Cardiac muscle cell (in vitro differentiated cells and primary cell): ENCODE data around the gene SDCBP2. TPM values are rescaled to one million over a fixed set of nuclear protein-coding genes. Genes with fewer than 3 reads are reported as not detected.
A peak's percentile ranks its signal among the peaks of the same experiment; 100 is the strongest.

Source experiments
- DNase-seq, 2 donors: peaks; one replicate each; pipeline versions ENCODE4 v3.0.0 to v3.0.0-alpha.2; 2010 to 2017; ENCODE audit warnings: low read depth in 1 of 2, low spot score in 1 of 2
- H3K27ac ChIP-seq: fragments of 200-600 bp; sonication (generic); 2 replicates; pipeline ENCODE4 v1.5.1; 2016
- H3K27me3 ChIP-seq: fragments of 200-600 bp; sonication (generic); 2 replicates; pipeline ENCODE4 v1.6.0; 2016; ENCODE audit warnings: control low read depth
- H3K36me3 ChIP-seq: fragments of 200-600 bp; sonication (generic); 2 replicates; pipeline ENCODE4 v1.5.1; 2016; ENCODE audit warnings: control low read depth
- H3K4me1 ChIP-seq: fragments of 200-600 bp; sonication (generic); 2 replicates; pipeline ENCODE4 v1.8.1; 2017; ENCODE audit warnings: low read depth, mild to moderate bottlenecking, mixed run types
- H3K4me3 ChIP-seq: fragments of 200-600 bp; sonication (generic); 2 replicates; pipeline ENCODE4 v1.5.1; 2016; ENCODE audit warnings: mild to moderate bottlenecking
- H3K9me3 ChIP-seq: fragments of 200-600 bp; sonication (generic); 2 replicates; pipeline ENCODE4 v1.5.1; 2017; ENCODE audit warnings: low read depth, mild to moderate bottlenecking, control low read depth
- polyA plus RNA-seq: library from polyadenylated mRNA; unstranded; fragments of >200 nt; fragmentation: Nextera tagmentation; extraction: Ambion mirVana; gene quantifications from 2 replicates; pipeline ENCODE4 v1.2.1, GENCODE V29; 2016
- total RNA-seq: library from RNA; depleted of rRNA; stranded (reverse); fragments of >200 nt; gene quantifications from 2 replicates; pipeline ENCODE4 v1.2.3, GENCODE V29; 2016
- TF ChIP-seq, protein P1 (sequence below): IDR thresholded peaks from 2 replicates; pipeline ENCODE4 v1.5.1; 2012; ENCODE audit warnings: low read depth, mild to moderate bottlenecking, low read length

The SDCBP2 gene
- total and polyA plus RNA-seq, 2 experiments from 2014 or later = 6.2 to 8.0 TPM

DNA sequence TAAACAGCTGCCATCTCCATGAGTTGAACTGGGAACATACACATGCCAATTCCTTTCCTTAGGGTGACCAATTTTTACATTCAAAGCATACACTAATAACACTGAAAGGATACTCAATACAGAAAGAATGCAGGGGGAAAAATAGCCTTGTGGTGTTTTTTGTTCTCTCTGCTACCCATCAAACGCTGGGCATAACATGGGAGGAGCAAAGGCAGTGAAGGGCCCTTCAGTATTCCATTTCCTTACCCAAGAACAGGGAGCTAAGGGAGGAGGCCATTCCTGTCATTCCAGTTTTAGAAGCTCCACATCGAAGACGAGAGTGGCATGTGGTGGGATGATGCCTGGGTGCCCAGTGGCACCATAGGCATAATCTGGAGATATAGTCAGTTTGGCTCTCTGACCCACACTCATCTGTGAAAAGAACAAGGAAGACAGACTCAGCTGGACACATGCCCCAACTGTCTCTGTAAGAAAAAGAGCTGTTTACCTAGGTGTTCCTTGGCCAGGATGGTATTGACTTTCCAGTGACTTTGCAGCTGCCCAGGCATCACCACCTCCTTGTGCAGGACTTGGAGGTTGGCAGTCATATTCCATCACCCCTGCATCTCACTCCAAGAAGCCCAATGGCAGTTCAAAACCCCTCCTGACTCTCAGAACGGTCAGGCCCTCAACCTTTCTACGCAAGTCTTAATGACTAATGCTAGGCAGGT is 43.0 kb upstream of the SDCBP2 start:
- peaks cover 3% of the 10 kb centered on the region for H3K4me1 ChIP-seq
- no peaks in the 10 kb centered on the region for H3K27me3 ChIP-seq
- TF ChIP-seq, protein P1, sequence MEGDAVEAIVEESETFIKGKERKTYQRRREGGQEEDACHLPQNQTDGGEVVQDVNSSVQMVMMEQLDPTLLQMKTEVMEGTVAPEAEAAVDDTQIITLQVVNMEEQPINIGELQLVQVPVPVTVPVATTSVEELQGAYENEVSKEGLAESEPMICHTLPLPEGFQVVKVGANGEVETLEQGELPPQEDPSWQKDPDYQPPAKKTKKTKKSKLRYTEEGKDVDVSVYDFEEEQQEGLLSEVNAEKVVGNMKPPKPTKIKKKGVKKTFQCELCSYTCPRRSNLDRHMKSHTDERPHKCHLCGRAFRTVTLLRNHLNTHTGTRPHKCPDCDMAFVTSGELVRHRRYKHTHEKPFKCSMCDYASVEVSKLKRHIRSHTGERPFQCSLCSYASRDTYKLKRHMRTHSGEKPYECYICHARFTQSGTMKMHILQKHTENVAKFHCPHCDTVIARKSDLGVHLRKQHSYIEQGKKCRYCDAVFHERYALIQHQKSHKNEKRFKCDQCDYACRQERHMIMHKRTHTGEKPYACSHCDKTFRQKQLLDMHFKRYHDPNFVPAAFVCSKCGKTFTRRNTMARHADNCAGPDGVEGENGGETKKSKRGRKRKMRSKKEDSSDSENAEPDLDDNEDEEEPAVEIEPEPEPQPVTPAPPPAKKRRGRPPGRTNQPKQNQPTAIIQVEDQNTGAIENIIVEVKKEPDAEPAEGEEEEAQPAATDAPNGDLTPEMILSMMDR = no peak
- peaks cover 10% of the 10 kb centered on the region for H3K36me3 ChIP-seq
- no peak for DNase-seq
- H3K27ac ChIP-seq = no peak overlapping the region
- no peaks in the 10 kb centered on the region for H3K9me3 ChIP-seq
- no peak overlapping the region for H3K4me3 ChIP-seq

DNA sequence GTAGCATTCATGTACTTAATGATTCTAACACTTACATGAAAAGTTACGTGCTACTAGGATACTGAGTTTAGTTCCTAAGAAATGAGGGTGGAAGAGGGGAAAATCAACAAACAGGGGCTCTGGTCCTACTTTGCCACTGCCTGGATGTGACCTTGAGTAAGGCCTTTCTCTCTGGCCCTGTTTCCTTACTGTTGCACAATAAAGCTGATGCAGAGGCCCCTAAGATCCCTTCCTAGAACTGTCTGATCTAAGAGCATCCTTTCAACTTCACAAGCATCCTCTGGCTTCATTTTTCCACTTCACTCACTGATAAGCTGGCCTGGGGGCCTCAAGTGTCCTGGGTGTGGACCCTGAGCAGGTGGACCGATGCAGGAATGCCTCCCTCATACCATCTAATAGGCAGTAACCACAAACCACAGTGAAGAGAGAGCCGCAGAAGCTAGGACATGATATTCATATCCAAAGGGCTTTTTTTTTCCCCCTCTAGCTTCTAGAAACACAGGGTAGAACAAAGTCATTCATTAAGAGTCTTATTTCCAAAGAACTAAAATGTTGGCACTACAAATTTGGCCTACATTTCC is 42.4 kb upstream of the SDCBP2 start:
- TF ChIP-seq, protein P1 = no peak
- Histone ChIP-seq H3K27ac (no peak overlapping the region), H3K4me3 (no peak overlapping the region), H3K4me1 (peaks cover 3% of the 10 kb centered on the region), H3K36me3 (peaks cover 10% of the 10 kb centered on the region), H3K27me3 (no peaks in the 10 kb centered on the region), H3K9me3 (no peaks in the 10 kb centered on the region)
- DNase-seq = no peak

DNA sequence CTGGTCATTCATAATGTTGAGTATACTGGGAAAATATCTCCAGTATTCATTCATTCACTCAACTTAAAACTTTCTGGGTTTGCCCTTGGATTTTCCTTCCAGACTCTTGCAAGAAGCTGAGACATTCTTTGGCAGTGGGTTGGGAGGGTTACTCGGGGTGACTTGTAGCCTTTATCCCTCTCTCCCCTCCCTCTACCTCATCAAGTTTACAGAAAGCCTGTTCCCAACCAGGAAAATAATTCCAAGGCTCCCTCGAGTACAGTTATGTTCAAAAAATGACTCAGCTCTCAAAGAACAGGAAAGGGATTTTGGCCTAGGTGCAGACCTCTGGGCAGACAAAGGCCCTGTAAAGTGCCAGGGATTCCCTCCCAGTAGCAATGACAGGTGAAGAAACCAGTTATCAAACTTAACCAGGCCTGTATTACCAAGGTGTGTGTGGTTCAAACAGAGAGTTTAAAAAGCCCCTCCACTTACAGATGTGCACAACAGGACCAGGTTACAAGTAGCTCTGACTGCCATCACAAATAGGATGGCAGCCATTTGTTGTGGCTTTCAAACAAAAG is 41.7 kb upstream of the SDCBP2 start:
- H3K36me3 ChIP-seq = peaks cover 10% of the 10 kb centered on the region

DNA sequence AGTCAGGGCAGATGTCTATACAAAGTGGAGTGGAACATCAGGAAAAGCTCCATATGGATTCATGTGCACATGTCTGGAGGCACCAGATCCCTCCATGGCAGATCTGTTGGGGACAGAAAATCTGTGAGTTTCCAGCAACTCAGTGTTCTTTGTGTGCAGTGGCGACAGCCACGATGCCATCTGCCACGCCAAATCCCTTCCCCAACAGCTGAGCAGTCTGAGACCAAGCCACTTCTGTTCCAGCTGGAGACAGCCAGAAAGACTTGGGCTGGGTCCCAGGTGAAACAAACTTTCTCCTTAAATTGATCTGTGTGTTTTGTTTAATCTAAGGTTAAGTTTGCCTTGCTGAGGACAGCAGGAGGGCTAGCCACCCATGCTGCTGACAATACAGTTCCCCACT is 41.0 kb upstream of the SDCBP2 start:
- Histone ChIP-seq H3K27ac (no peak overlapping the region), H3K4me3 (no peak overlapping the region), H3K4me1 (no peaks in the 10 kb centered on the region), H3K36me3 (peaks cover 10% of the 10 kb centered on the region), H3K9me3 (no peaks in the 10 kb centered on the region), H3K27me3 (no peaks in the 10 kb centered on the region)
- DNase-seq = no peak
- TF ChIP-seq, protein P1 = no peak

More for the DNA sequence above, 41.7 kb upstream of the SDCBP2 start:
- DNase-seq = peak in 1 of 2 donors; percentile 53
- TF ChIP-seq, protein P1 = no peak
- no peak overlapping the region for H3K4me3 ChIP-seq
- no peak overlapping the region for H3K27ac ChIP-seq
- no peaks in the 10 kb centered on the region for H3K9me3 ChIP-seq
- no peaks in the 10 kb centered on the region for H3K27me3 ChIP-seq
- peaks cover 1% of the 10 kb centered on the region for H3K4me1 ChIP-seq

DNA sequence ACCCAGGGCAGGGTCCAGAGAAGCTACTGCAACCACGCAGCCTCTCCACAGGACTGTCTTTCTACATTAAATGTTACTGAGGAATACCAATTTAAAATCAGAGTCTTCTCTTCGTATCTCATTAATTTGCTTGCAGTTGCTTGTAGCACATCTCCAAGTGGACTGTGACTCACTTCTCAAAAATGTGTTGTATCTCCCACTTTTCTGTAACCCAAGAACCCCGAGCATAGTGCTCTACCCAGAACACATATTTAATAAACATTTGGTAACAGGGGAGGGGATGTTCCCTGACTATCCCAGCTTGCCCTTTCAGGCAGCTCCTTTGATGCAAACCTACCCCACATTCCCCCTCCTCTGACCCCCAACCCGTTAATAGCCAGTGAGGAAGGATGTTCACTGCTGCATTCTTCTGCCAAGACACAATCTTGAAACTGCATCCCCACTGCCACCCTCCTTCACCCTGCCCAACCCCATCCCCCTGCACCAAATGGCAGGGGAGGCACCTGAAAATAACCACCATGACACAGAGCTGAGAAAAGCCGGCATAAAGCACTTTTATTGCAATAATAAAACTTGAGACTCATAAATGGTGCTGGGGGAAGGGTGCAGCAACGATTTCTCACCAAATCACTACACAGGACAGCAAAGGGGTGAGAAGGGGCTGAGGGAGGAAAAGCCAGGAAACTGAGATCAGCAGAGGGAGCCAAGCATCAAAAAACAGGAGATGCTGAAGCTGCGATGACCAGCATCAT is 39.7 kb upstream of the SDCBP2 start:
- Histone ChIP-seq H3K4me3 (no peak overlapping the region), H3K9me3 (no peaks in the 10 kb centered on the region), H3K4me1 (no peaks in the 10 kb centered on the region), H3K27me3 (no peaks in the 10 kb centered on the region), H3K27ac (no peak overlapping the region), H3K36me3 (peaks cover 10% of the 10 kb centered on the region)
- DNase-seq = peak in 1 of 2 donors; percentile 63
- TF ChIP-seq, protein P1 = no peak
